K562 (cell line): Measurements from ENCODE around the gene ISYNA1. TPM values are rescaled to one million over a fixed set of nuclear protein-coding genes. Genes with fewer than 3 reads are reported as not detected.
A peak's percentile ranks its signal among the peaks of the same experiment; 100 is the strongest.

ENCODE experiments used
- CBX5 ChIP-seq: IDR thresholded peaks from 2 replicates; pipeline ENCODE4 v1.6.1; 2014; ENCODE audit warnings: low read depth, borderline replicate concordance
- MNT ChIP-seq, 2 experiments: fragments of 450-650 bp; conservative IDR thresholded peaks; 2 replicates each; pipeline ENCODE4 v1.6.1; 2017; ENCODE audit warnings: mild to moderate bottlenecking in 2 of 2, moderate library complexity in 2 of 2
- NR2F6 ChIP-seq: fragments of 450-650 bp; formaldehyde crosslinking; IDR thresholded peaks from 2 replicates; pipeline ENCODE4 v1.4.0; 2020; ENCODE audit warnings: mild to moderate bottlenecking
- POLR2A ChIP-seq: fragments of 450-650 bp; conservative IDR thresholded peaks from 2 replicates; pipeline ENCODE4 v1.6.1; 2016
- ZNF785 ChIP-seq: fragments of 250-450 bp; sonication (Bioruptor Pico); IDR thresholded peaks from 2 replicates; pipeline ENCODE4 v1.4.0; 2020; ENCODE audit warnings: mild to moderate bottlenecking
- polyA plus RNA-seq, 8 experiments: library from polyadenylated mRNA; depleted of rRNA in 4 of 8; stranded (reverse) in 5 of 8; unstranded in 3 of 8; fragments of >200 nt; fragmentation: Nextera tagmentation in 2 of 8; fragmentation: Illumina TruSeq in 1 of 8; extraction: Ambion mirVana in 2 of 8; extraction: Trizol in 1 of 8; gene quantifications; 2 replicates each; pipeline versions ENCODE4 v1.2.1 to v1.2.3, GENCODE V29; 2011 to 2014; ENCODE audit warnings: inconsistent platforms in 1 of 8, missing spikeins in 1 of 8
- total RNA-seq, 7 experiments: library from RNA; depleted of rRNA in 6 of 7; stranded (reverse); fragments of >200 nt in 6 of 7; fragmentation: Illumina TruSeq in 2 of 7; extraction: Trizol in 2 of 7; gene quantifications; 2 replicates each; pipeline versions ENCODE4 v1.2.1 to v1.2.3, GENCODE V29; 2011 to 2021; ENCODE audit warnings: low replicate concordance in 1 of 7
- TF ChIP-seq, protein P1 (sequence below), 2 experiments: fragments of 450-650 bp; IDR thresholded peaks; 2 replicates each; pipeline ENCODE4 v1.6.1; 2016; ENCODE audit warnings: mild to moderate bottlenecking in 2 of 2, borderline replicate concordance in 1 of 2, low read depth in 1 of 2, moderate library complexity in 1 of 2

ISYNA1 gene
- total and polyA plus RNA-seq, 9 of the 15 experiments (the other 6 are each of a cell fraction or from before 2014, with no cell fraction given) = 21.8 to 460 (median 93.2) TPM

DNA sequence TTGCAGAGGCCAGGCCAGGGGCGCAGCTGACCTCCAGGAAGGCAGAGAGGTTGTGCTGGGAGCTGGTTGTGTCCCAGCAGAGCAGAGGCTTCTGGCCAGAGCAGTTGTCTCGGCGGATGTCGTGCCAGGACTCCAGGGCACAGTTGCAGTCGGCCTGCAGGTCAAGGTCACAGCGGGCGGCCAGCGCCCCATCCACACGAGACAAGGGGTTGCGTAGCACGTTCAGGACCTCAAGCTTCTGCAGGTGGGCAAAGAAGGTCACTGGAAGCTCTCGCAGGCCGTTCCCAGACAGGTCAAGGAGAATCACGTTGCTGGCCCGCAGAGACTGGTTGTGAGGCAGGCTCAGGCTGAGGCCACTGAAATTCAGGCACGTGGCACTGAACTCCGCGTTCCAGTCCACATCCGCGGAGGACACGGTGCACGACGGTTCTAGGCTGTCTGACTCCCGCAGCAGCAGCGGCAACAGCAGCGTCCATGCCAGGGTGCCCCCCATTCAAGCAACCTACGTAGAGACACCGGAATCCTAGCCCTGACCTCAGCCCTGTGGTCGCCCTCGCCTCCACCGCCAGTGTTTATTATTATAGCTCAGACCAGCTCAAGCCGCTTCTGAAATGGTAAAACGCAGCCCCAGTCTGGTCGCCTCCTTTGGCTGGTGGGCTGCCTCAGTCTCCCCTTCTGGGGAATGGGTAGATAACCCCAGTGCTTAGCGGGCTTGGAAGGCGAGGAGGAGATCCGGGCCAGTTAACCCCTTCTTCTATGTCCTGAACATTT lies 41.3 kb downstream of the ISYNA1 start (continued):
- TF ChIP-seq, protein P1, sequence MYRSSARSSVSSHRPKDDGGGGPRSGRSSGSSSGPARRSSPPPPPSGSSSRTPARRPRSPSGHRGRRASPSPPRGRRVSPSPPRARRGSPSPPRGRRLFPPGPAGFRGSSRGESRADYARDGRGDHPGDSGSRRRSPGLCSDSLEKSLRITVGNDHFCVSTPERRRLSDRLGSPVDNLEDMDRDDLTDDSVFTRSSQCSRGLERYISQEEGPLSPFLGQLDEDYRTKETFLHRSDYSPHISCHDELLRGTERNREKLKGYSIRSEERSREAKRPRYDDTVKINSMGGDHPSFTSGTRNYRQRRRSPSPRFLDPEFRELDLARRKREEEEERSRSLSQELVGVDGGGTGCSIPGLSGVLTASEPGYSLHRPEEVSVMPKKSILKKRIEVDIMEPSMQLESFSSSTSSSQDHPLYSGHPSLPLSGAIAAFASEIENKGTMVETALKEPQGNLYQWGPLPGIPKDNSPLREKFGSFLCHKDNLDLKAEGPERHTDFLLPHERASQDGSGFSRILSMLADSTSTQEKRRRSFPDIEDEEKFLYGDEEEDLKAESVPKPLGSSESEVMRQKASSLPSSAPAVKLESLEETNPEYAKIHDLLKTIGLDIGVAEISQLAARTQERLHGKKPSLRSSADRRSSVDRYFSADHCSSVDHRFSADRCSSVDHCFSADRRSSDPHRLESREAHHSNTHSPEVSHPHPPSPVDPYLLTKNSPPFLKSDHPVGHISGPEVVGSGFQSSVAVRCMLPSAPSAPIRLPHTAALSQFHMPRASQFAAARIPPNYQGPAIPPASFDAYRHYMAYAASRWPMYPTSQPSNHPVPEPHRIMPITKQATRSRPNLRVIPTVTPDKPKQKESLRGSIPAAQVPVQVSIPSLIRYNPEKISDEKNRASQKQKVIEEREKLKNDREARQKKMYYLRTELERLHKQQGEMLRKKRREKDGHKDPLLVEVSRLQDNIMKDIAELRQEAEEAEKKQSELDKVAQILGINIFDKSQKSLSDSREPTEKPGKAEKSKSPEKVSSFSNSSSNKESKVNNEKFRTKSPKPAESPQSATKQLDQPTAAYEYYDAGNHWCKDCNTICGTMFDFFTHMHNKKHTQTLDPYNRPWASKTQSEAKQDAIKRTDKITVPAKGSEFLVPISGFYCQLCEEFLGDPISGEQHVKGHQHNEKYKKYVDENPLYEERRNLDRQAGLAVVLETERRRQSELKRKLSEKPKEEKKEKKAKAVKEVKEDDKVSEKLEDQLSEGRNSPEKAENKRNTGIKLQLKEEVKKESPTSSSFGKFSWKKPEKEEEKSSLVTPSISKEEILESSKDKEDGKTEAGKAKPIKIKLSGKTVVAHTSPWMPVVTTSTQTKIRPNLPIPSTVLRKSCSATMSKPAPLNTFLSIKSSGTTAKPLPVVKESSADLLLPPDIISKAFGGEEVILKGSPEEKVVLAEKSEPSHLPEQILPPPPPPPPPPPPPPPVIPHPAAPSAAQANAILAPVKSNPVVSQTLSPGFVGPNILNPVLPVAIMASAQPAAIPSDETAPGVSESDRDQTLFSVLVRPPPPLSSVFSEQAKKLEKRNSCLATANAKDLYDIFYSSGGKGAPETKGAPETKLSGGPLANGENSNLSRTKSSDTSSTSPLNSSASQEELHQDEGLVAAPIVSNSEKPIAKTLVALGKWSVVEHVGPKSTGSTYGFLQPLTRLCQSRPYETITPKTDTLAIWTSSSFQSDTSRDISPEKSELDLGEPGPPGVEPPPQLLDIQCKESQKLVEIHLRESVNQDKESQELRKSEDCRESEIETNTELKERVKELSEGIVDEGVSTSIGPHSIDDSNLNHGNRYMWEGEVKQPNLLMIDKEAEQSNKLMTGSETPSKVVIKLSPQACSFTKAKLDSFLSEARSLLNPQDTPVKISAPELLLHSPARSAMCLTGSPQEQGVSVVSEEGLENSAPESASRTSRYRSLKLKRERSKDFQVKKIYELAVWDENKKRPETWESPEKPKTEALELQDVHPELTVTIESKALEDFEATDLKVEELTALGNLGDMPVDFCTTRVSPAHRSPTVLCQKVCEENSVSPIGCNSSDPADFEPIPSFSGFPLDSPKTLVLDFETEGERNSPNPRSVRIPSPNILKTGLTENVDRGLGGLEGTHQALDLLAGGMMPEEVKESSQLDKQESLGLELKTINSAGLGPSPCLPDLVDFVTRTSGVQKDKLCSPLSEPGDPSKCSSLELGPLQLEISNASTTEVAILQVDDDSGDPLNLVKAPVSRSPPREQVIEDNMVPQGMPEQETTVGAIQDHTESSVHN (IDR thresholded peaks at IDR 0.05; ENCODE audit: borderline replicate concordance in 1 of 2, low read depth in 1 of 2) = no peak
- TF ChIP-seq POLR2A (no peak), ZNF785 (no peak), MNT (conservative IDR thresholded peaks at IDR 0.05) (0 out of 4 replicates have a peak, but pooled peaks of 1 of the 2 experiments have one; percentile 29), CBX5 (0 out of 2 replicates have a peak, but pooled peaks have one; percentile 16), NR2F6 (CRISPR knock-in tag) (no peak)
